HG03196 (cell line): Measurements from ENCODE around the gene PRTFDC1.
A peak's percentile ranks its signal among the peaks of the same experiment; 100 is the strongest.
"Not testable (repeated sequence)": the region's sequence is repeated elsewhere in the genome, so short reads cannot be mapped to it uniquely, and the experiment has no call there.

Experiments used
- ATAC-seq: cut with Tn5 transposase; IDR thresholded peaks from one replicate; pipeline ENCODE4 v1.9.1; 2021; ENCODE audit not compliant: unreplicated experiment

PRTFDC1 gene

DNA sequence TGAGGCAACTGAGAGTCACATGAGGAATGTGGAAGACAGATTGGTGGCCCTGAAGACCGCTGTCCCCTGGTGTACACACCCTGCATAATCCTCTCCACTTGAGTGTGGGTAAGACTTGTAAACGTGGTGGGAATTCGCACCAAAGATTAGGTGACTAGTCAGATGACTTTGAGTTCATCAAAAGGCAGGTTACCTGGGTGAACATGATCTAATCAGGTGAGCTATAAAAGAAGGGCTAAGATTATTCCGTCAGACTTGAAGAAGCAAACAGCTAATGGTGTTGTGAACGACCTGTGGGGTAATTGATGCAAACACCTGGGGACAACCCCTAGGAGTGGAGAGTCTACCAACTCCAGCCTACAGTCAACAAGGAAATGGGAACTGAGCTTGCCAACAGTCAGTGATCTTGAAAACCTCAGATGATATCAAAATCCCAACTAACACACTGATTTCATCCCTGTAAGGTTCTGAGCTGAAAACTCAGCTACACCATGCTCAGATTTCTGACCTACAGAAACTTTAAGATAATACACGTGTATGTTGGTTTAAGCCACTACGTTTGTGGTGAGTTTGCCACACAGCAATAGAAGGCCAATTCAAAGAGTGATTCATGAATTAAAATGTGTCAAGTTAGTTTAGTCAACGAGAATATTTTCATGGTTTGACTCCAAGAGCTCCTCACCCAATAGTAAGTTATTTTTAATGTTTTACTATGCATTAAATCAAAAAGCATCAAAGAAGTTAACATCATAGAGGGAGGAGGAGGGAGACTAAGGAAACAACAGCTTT, 16.7 kb downstream of the PRTFDC1 start:
- no peak for ATAC-seq

GRCh38 chr10:24931236-24931635, 21.2 kb downstream of the PRTFDC1 start:
- no peak for ATAC-seq

- ATAC-seq: peak; percentile 75
These were observed 22.0 kb downstream of the PRTFDC1 start for GRCh38 chr10:24930427-24930826.

- ATAC-seq: no peak
These were observed 22.5 kb downstream of the PRTFDC1 start for GRCh38 chr10:24929904-24930303.

DNA sequence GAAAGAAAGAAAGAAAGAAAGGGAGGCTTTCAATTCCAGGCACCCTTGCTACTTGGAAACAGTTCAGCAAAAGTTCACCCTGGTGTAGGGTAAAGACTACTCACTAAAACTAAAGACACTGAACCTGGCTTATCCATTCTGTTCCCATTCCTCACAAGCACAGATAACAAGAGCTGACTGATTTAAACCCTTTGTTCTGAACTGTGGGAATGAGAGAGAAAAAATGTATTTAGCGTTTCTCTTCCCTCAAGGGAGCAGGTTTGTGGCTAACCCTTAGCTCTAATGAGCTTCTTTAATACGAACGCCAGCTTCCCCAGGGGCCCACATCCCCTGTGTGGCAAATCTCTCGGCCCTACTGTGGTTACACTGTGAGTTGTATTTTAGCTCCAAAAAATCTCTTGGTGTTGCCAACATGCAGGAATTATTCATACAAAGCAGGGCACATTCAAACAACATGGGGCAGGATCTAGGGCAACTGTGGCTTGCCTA, 23.3 kb downstream of the PRTFDC1 start:
- ATAC-seq: no peak

DNA sequence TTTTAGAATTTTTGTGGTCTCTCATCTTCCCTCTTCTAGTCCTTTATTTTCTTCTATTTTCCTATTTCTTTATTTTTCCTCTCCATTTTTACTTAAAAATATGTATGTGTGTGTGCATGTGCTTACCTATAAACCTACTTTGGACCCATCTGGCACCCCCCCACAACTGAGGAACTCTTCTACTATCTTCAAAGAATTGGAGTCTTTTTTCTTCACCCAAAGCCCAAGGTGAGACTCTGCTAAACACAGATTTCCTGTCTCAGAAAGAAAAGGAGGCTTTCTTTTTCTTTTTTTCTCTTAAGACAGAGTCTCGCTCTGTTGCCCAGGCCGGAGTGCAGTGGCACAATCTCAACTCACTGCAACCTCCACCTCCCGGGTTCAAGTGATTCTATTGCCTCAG, 24.2 kb downstream of the PRTFDC1 start:
- ATAC-seq: no peak

DNA sequence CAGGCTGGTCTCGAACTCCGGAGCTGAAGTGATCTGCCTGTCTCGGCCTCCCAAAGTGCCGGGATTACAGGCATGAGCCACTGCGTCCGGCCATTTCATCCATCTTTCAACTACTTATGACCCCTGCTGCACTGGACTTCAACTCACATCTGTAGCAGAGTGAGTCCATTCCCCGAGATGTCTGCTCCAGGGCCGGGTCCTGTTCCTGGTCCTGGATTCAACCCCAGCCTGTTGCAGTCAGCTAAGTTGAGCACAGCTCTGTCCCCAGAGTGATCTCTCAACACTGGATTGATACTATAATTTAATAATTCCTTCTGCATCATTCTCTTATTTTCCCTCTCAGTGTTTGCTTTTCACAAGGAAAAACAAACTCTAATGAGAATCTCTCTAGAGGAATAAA, 25.8 kb downstream of the PRTFDC1 start:
- ATAC-seq: no peak

- ATAC-seq: no peak
These were observed 26.6 kb downstream of the PRTFDC1 start for GRCh38 chr10:24925799-24926198.

- ATAC-seq: not testable (repeated sequence)
These were observed 27.9 kb downstream of the PRTFDC1 start for GRCh38 chr10:24924483-24924882.

GRCh38 chr10:24922222-24922868, 30.1 kb downstream of the PRTFDC1 start:
- not testable (repeated sequence) for ATAC-seq

GRCh38 chr10:24920907-24921881, 31.2 kb downstream of the PRTFDC1 start:
- no peak for ATAC-seq

DNA sequence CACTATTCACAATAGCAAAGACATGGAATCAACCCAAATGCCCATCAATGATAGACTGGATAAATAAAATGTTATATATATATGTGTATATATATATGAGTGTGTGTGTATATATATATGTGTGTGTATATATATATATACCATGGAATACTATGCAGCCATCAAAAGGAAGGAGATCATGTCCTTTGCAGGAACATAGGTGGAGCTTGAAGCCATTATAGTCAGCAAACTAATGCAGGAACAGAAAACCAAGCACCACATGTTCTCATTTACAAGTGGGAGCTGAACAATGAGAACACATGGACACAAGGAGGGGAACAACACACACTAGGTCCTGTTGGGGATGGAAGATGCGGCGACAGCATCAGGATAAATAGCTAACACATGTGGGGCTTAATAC, 32.2 kb downstream of the PRTFDC1 start:
- ATAC-seq: not testable (repeated sequence)

DNA sequence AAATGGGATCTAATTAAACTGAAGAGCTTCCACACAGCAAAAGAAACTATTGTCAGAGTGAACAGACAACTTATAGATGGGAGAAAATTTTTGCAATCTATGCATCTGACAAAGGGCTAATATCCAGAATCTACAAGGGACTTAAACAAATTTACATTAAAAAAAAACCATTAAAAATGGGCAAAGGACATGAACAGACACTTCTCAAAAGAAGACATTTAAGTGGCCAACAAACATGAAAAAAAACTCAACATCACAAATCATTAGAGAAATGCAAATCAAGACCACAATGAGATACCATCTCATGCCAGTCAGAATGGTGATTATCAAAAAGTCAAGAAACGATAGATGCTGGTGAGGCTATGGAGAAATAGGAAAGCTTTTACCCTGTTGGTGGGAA, 32.8 kb downstream of the PRTFDC1 start:
- ATAC-seq: not testable (repeated sequence)

GRCh38 chr10:24917979-24918378, 34.4 kb downstream of the PRTFDC1 start:
- ATAC-seq: no peak

DNA sequence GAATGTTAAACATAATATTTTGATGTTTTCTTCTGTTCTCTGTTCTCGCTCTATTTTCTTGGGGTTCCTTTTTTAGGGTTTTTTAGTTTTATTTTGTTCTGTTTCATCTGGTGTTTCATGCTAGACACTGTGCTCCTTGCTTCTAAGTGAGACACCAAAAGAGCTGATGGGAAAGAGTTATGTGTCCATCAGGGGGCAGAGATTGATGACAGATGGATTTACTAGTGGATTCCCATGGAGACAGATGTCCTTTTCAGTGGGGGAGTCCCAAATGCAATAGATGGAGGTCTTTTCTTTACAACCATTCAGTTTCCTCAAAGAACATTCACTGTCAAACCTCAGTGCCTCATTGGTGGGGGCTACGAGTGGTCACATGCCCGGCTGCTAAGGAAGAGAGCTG, 34.9 kb downstream of the PRTFDC1 start:
- no peak for ATAC-seq

GRCh38 chr10:24916365-24916764, 36.0 kb downstream of the PRTFDC1 start:
- ATAC-seq: no peak

GRCh38 chr10:24915304-24915703, 37.1 kb downstream of the PRTFDC1 start:
- ATAC-seq: no peak

DNA sequence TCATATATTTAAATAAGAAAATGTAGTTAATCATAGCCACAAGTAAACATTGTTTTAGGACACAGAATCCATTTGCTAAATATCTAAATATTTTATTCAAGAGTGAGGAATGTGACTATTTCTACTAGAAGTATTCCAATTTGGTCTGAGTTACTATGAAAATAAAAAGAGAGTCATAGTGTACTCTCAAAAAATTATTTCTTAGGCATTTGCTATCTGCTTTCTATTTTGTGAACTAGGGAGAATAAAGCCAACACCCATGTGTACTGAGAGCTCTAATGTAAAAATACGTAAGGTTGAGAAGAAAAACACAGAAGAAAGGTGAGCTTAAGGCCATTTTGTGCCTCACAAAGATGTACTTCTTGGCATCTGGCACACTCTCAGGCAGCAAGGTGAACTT, 38.3 kb downstream of the PRTFDC1 start:
- ATAC-seq: no peak

- ATAC-seq: no peak
These were observed 40.2 kb downstream of the PRTFDC1 start for GRCh38 chr10:24912215-24912614.

GRCh38 chr10:24911029-24911428, 41.4 kb downstream of the PRTFDC1 start:
- ATAC-seq: no peak

- ATAC-seq: no peak
These were observed 41.8 kb downstream of the PRTFDC1 start for GRCh38 chr10:24910574-24910973.
